K562 (cell line): ENCODE measurements around the gene SYT7.

Source experiments
- CTCF ChIP-seq, 3 experiments: IDR thresholded peaks in 2 of 3; conservative IDR thresholded peaks in 1 of 3; 2 replicates each; pipeline ENCODE4 v1.5.1; 2011 to 2012; ENCODE audit warnings: low read length in 3 of 3, mild to moderate bottlenecking in 3 of 3, control low read depth in 2 of 3, improper control_type of control experiment in 1 of 3, inconsistent platforms in 1 of 3, low read depth in 1 of 3, mixed read lengths in 1 of 3, moderate library complexity in 1 of 3; ENCODE audit not compliant: insufficient read depth in 2 of 3
- POLR2A ChIP-seq: fragments of 450-650 bp; conservative IDR thresholded peaks from 2 replicates; pipeline ENCODE4 v1.6.1; 2016
- ZNF274 ChIP-seq: IDR thresholded peaks from 2 replicates; pipeline ENCODE4 v1.6.1; 2011; ENCODE audit warnings: low read depth, mild to moderate bottlenecking, low read length, moderate library complexity, borderline replicate concordance
- ZNF384 ChIP-seq: IDR thresholded peaks from 2 replicates; pipeline ENCODE4 v1.6.1; 2012; ENCODE audit warnings: low read depth, low read length, improper control_type of control experiment

GRCh38 chr11:61627850-61628661, 47.2 kb upstream of the SYT7 start:
- TF ChIP-seq ZNF384, result no peak
- no peak for TF ChIP-seq ZNF274
- peak; percentile 81 to 88 (median 87) for TF ChIP-seq CTCF (IDR thresholded peaks at IDR 0.05 in 2 of 3, conservative IDR thresholded peaks at IDR 0.05 in 1 of 3; ENCODE audit: insufficient read depth in 2 of 3, low read depth in 1 of 3, low read length in 3 of 3)
- TF ChIP-seq POLR2A, result no peak
